ENCODE data around the gene UAP1L1. TPM values are rescaled to one million over a fixed set of nuclear protein-coding genes. Genes with fewer than 3 reads are reported as not detected.

UAP1L1 gene
- total and polyA plus RNA-seq, 2 of the 8 experiments (the other 6 are each of a cell fraction or from before 2014, with no cell fraction given), result 2.0 to 5.4 TPM

GRCh38 chr9:137110147-137110910 is 33.0 kb downstream of the UAP1L1 start:
- no peaks in the 10 kb centered on the region for H3K79me2 ChIP-seq (ENCODE audit: control insufficient read depth in 1 of 2, insufficient read depth in 2 of 2, low read length in 2 of 2)
- no peaks in the 10 kb centered on the region; the same call in 1 of the 2 replicates for H3K79me1 ChIP-seq (ENCODE audit: low read depth, low read length)
- no peak overlapping the region for H4K8ac ChIP-seq (ENCODE audit: extremely low read depth, insufficient read depth, low read length)
- H3K4me3 ChIP-seq (ENCODE audit: extremely low read depth in 1 of 4, insufficient read depth in 2 of 4, low read depth in 3 of 4, low read length in 4 of 4), result no peak overlapping the region
- no peak overlapping the region for H2BK15ac ChIP-seq (ENCODE audit: low read length)
- no peak overlapping the region for H3K9ac ChIP-seq (replicated peaks in 1 of 4; ENCODE audit: extremely low read depth in 1 of 4, low read depth in 3 of 4, low read length in 3 of 4)
- no peaks in the 10 kb centered on the region for H4K20me1 ChIP-seq (replicated peaks in 1 of 2; ENCODE audit: control insufficient read depth in 1 of 2, insufficient read depth in 2 of 2, low read length in 2 of 2)
- no peak overlapping the region for H3K27ac ChIP-seq (ENCODE audit: low read depth, low read length)
- H2BK20ac ChIP-seq (ENCODE audit: low read length), result no peak overlapping the region
- H4K91ac ChIP-seq (replicated peaks; ENCODE audit: insufficient read length, low read length), result no peak overlapping the region
- 89% methylated on average over 23 of the region's 38 CpGs; no CpG with 5 or more reads in 1 of the 2 experiments for WGBS, 2 experiments (ENCODE audit: extremely low coverage in 1 of 2, insufficient coverage in 1 of 2, insufficient read length in 1 of 2, insufficient replicate concordance in 2 of 2, low coverage in 1 of 2, low lambda C conversion rate in 2 of 2, missing lambda C conversion rate in 1 of 2)
- H3K27me3 ChIP-seq (replicated peaks in 1 of 4; ENCODE audit: control insufficient read depth in 3 of 4, extremely low read depth in 1 of 4, insufficient read depth in 3 of 4, low read length in 3 of 4), result peaks cover 15 to 26% (median 22%) of the 10 kb centered on the region in 4 experiments
- H3K4me1 ChIP-seq (replicated peaks in 1 of 4; ENCODE audit: control insufficient read depth in 3 of 4, insufficient read depth in 4 of 4, low read length in 3 of 4), result peaks cover 0 to 7% (median under 1%) of the 10 kb centered on the region in 4 experiments; a peak in 3 of 7 replicates
- FAIRE-seq (no peak), DNase-seq (ENCODE audit: low read depth in 1 of 2, low spot score in 2 of 2) (no peak)
- H3K14ac ChIP-seq (ENCODE audit: insufficient read length), result no peak overlapping the region
- H3K4me2 ChIP-seq (ENCODE audit: insufficient read depth in 1 of 2, low read depth in 2 of 2, low read length in 2 of 2), result no peak overlapping the region
- H3K23ac ChIP-seq (ENCODE audit: insufficient read length), result no peak overlapping the region
- H3K18ac ChIP-seq (ENCODE audit: extremely low read depth, low read length), result no peak overlapping the region
- peaks cover 3% of the 10 kb centered on the region; the same call in 1 of the 2 replicates for H3K23me2 ChIP-seq (ENCODE audit: low read depth, low read length)
- peaks cover 0 to 5% (median under 1%) of the 10 kb centered on the region in 4 experiments; a peak in 3 of 8 replicates for H3K36me3 ChIP-seq (ENCODE audit: control insufficient read depth in 2 of 4, insufficient read depth in 4 of 4, low read length in 3 of 4)
- no peak overlapping the region for H3K4ac ChIP-seq (replicated peaks; ENCODE audit: insufficient read length, low read depth, low read length)
- H4K5ac ChIP-seq (ENCODE audit: insufficient read length, low read depth, low read length), result no peak overlapping the region
- H2BK12ac ChIP-seq (ENCODE audit: low read depth, low read length), result no peak overlapping the region
- no peak overlapping the region for H3K56ac ChIP-seq (replicated peaks; ENCODE audit: insufficient read length, low read depth, low read length)
- CTCF ChIA-PET (ENCODE audit: partially characterized antibody), result no interaction called here
- H2AFZ ChIP-seq (ENCODE audit: low read length), result no peak overlapping the region
- no peak overlapping the region for H2AK5ac ChIP-seq (ENCODE audit: low read depth, low read length)
- POLR2A ChIA-PET (ENCODE audit: partially characterized antibody), result interaction anchor here (1.3 kb wide), 1 partner anchor 36 kb away, joined by 4 read pairs; no protein-coding TSS in a partner anchor
- H3K9me3 ChIP-seq (ENCODE audit: insufficient read depth in 2 of 2, low read depth in 1 of 2, low read length in 1 of 2), result no peaks in the 10 kb centered on the region
- H2BK5ac ChIP-seq (ENCODE audit: low read depth, low read length), result no peak overlapping the region
- H2BK120ac ChIP-seq (replicated peaks; ENCODE audit: low read depth, low read length), result no peak overlapping the region
- TF ChIP-seq CTCF (IDR thresholded peaks at IDR 0.05; ENCODE audit: control extremely low read depth in 1 of 3, insufficient read depth in 1 of 3, low read depth in 1 of 3, low read length in 3 of 3) (no peak), BACH1 (IDR thresholded peaks at IDR 0.05; ENCODE audit: low read length) (no peak), KDM4A (IDR thresholded peaks at IDR 0.05; ENCODE audit: low read depth, low read length, severe bottlenecking) (no peak), MAX (IDR thresholded peaks at IDR 0.05) (no peak), E2F6 (IDR thresholded peaks at IDR 0.05) (no peak), RBBP5 (IDR thresholded peaks at IDR 0.05; ENCODE audit: borderline replicate concordance, low read depth, low read length) (no peak), CREB1 (IDR thresholded peaks at IDR 0.05) (no peak), EGR1 (IDR thresholded peaks at IDR 0.05; ENCODE audit: borderline replicate concordance, low read depth, low read length) (no peak), SIRT6 (IDR thresholded peaks at IDR 0.05; ENCODE audit: low read length) (no peak)
